SH-SY5Y (cell line): ENCODE data around the gene NFIB.

Experiments
- GATA2 ChIP-seq: IDR thresholded peaks from 2 replicates; pipeline ENCODE4 v1.6.1; 2011; ENCODE audit warnings: mild to moderate bottlenecking, low read depth, low read length
- GATA3 ChIP-seq: IDR thresholded peaks from 2 replicates; pipeline ENCODE4 v1.6.1; 2011; ENCODE audit warnings: low read depth, mild to moderate bottlenecking, low read length, moderate library complexity

- TF ChIP-seq GATA2 (no peak), GATA3 (no peak)
Measured at GRCh38 chr9:14214065-14214684, 99.8 kb downstream of the NFIB start.
